Measurements from ENCODE around the gene DCLK1.
"Not testable (repeated sequence)": the region's sequence is repeated elsewhere in the genome, so short reads cannot be mapped to it uniquely, and the experiment has no call there.

DCLK1 gene

DNA sequence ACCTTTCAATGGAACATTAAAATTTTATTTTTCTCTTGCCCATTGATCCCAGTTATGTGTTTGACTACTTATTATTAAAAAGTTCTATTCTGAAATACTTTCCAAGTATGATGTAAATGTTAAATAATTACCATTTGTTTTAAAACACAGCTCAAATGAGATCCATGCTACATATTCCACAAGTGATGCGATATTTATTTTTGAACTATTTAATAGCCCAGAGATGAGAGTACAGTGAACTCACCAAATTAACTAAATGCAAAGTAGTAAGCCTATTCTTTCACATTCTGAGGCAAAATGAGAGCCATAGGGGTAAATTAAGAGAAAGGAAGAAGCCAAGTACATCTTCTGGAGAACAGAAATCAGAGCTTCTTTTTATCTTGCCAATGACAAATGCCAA, 1.2 kb upstream of the DCLK1 start:
- in situ Hi-C loops (cut with HindIII; ENCODE audit: low sequenced_read_pairs): no loop called here

DNA sequence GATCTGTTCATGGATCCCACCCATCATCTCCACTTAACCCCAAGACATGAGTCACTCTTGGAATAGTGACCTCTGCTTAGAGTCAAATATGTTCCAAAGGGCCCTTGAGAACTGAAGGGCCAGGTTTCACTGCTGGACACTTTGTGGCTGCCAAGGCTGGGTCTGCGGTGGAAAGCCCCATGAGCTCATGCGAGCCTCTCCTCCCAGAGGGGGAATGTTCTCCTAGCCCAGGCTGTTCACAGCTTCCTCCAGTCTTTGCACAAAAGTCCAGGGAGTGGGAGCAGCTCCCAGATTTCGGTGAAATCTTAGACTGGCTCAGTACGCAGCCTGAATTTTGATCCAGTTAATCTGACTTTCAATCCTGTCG, 732 bp upstream of the DCLK1 start:
- in situ Hi-C loops (cut with HindIII; ENCODE audit: low sequenced_read_pairs): no loop called here

DNA sequence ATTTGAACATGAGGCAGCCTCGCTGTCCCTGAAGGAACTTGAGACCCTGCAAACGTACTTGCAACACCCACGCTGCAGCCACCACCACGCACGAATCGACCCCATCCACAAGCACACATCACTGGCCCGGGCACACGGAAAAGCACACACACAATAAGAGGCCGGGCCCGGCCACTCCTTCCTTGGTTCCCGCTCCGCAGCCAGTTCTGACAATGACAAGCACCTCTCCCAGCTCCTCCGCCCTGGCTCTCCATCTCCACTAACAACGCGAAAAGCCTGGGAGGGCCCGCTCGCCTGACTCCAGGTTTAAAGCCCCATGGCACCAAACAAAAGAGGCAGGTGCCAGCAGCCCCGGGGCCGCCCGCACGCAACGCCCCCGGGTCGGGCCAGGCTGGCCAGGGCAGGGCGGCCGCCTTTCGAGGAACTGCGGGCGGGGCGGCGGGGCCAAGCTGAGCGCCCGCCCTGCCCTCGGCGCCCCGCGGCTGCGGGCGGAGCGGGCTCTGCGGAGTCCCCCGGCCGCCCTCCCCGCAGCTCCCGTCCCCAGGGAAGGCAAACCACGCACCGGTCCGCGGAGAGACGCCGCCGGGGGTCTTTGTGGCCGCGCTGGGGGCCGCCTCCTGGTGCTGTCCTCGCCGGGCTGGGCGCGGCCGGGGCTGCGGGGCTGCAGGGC, 495 bp downstream of the DCLK1 start:
- in situ Hi-C loops (cut with HindIII; ENCODE audit: low sequenced_read_pairs): no loop called here

DNA sequence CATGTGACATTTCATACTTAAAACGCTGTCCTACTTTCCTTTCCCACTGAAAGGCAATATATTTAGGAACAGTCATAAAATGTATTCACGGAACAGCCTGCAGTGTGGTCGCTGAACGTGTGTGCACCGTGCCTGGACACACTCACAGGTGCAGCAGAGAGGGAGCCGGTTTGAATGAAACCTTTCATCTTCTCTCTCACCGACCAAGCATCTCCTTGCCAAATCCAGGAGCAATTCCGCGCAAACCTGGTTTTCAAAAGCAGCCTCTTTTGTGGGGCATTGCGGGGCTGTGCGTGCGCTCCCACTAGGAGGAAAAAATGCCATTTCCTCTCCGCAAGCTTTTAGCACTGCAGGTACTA, 1.0 kb downstream of the DCLK1 start:
- in situ Hi-C loops (cut with HindIII; ENCODE audit: low sequenced_read_pairs): no loop called here

DNA sequence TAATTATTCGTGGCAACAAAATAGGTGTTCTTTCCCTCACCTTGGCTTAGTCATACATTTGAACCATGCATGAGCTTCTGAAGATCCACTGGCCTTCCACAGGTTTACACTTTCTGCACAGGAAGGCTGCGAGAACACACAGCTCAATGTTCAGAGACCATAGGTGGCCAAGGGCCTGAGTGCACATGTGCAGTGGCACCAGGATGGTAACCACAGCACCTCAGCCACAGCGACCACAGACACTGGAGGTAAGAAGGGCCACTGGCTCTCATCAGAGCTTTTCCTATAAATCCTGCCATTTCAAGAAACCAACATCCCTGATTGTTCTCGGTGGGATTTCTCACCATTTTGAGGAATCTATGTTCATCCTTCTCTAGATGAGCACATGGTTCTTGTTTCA, 1.6 kb downstream of the DCLK1 start:
- in situ Hi-C loops (cut with HindIII; ENCODE audit: low sequenced_read_pairs): no loop called here

DNA sequence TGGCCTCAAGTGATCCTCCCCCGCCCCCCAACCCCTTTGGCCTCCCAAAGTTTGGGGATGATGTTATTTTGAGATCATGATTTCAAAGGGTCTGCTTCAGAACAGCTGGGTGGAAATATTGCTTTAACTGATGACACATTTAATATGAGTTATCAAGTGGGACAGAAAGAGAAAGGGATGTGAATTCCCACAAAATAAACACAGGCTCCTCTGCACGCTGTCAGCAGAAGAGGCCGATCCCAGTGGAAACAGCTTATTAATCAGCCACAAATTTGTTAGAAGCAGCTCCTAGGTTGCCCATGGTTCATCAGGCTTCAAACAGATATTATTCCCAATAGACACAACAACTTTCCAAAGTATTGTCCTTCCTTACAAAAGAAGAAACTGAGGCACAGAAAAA, 4.7 kb downstream of the DCLK1 start:
- in situ Hi-C loops (cut with HindIII; ENCODE audit: low sequenced_read_pairs): no loop called here

DNA sequence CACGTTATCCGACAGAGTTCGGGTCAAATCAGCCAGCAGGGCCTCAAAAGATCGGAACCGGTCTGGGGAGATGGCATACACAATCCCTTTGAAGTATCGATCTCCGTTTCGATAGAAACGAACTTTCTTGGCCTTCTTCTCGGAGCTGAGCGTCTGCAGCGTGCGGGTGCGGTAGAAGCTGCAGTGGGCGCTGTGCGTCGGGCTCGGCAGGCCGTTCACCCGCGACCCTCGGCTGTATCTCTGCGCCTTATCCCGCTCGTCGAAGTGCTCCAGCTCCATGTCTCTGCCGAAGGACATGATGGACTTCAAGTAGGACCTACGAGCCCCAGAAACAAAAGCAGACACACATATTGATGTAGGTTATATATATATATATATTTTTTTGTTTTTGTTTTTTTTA, 5.3 kb downstream of the DCLK1 start:
- in situ Hi-C loops (cut with HindIII; ENCODE audit: low sequenced_read_pairs): no loop called here

DNA sequence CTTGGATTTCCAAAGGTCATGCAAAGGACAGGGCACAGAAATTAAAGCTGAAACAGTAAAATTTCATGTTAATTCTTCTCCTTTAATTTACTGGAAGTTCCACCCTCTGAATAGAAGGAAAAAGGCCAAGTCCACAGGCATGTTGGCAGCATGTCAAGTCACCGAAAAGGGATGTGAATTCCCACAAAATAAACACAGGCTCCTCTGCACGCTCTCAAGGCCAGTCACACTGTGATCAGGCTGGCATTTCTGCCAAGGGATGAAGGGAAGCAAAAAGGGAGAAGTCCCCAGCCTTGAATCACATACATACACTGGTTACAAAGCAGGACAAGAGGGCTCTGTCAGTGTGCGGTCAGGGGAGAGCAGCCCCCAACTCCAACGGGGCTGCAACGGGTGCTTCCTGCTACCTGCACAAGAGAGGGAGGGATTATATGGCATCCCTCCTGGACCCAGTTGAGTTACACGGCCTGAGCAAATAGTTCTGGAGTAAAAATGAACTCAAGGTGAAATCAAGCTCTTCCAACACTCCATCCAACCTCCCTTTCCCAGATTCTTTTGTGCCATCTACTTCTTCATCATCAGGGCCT, 6.9 kb downstream of the DCLK1 start:
- in situ Hi-C loops (cut with HindIII; ENCODE audit: low sequenced_read_pairs): no loop called here

DNA sequence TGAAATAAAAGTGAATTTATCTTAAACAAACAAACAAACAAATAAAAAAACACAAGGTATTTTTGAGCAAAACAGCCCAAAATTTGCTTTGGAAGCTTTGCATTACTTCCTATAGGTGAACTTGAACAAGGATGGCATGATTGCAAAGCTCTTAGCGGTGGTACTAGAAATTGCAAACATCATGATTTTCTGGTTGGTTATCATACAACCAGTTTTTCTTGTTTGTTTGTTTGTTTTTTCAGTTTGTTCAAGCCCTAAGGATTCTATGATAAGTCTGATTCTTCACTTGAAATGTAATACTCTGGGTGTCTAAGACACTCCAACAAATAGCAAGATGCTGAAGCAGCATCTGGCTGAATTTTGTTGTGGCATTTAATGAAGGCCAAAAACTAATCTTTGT, 15.9 kb downstream of the DCLK1 start:
- in situ Hi-C loops (cut with HindIII; ENCODE audit: low sequenced_read_pairs): no loop called here

DNA sequence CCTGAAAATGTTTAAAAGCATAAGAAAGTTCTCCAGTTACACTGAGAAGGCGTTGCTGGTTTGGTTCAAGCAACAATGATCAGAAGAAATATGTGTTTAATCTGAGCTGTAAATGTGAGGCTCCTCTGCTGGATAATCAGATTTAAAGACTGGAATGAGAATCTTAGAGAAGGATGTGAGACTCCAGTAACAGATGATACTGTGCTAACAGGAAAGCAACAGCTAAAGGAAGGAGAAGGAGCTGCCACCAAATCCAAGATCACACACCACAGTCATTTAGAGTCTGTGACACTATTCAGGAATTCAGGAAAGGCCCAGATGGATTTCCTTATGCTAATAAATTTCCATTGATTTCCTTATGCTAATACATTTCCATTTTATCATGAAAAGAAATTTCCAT, 16.9 kb downstream of the DCLK1 start:
- in situ Hi-C loops (cut with HindIII; ENCODE audit: low sequenced_read_pairs): no loop called here

DNA sequence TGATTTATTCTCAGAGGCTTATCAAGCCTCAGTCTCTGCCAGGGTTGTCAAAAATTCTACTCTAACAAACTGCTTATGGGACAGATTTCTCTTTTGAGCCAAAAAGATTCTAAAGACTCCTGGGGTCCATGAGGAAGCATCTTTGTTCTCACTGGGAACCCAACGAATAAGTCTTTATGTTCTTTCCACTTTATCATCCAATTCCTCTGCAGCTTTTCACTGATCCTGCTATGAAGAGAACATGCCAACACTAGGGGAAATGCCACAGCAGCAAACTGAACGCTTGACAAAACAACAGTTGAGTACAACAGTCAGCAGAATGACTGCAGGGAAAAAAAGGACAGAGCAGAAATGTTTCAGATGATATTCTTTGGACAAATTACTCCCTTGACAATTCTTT, 22.2 kb downstream of the DCLK1 start:
- in situ Hi-C loops (cut with HindIII; ENCODE audit: low sequenced_read_pairs): no loop called here

DNA sequence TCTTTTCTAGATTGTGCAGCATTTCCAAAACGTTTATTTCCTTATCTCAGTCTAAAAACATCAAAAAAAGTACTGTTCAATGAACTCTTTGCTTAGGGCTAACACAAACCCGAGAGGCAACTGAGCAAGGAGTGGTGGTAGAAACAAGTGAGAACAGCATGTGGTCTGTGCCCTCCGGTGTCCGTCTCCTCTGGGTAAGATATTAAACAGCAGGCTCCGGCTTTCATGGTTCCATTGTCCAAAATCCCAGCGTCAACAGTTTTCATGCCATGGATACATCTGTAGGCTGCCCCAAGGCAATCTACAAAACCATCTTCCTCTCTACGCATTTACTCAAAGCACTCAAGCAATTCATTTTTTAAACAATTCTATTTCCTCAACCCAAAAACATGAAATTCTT, 22.8 kb downstream of the DCLK1 start:
- in situ Hi-C loops (cut with HindIII; ENCODE audit: low sequenced_read_pairs): no loop called here

DNA sequence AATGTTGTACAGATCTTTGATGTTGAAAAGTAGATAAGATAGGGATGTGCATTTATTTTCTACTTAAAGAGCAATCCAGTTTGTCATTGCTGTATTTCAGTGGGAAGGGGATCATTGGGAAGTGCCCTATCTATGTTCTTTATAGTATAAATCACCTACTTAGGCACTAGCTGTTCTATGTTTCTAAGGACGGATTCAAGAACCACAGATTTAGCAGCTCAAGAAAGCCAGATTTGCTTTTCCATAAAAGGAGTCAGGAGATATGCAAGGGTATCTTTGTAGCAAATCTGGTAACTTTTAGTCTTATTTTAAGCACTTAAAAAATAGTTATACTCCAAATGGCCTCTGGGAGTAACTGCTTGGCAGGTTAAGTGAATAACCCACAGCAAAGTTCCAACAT, 23.7 kb downstream of the DCLK1 start:
- in situ Hi-C loops (cut with HindIII; ENCODE audit: low sequenced_read_pairs): no loop called here

DNA sequence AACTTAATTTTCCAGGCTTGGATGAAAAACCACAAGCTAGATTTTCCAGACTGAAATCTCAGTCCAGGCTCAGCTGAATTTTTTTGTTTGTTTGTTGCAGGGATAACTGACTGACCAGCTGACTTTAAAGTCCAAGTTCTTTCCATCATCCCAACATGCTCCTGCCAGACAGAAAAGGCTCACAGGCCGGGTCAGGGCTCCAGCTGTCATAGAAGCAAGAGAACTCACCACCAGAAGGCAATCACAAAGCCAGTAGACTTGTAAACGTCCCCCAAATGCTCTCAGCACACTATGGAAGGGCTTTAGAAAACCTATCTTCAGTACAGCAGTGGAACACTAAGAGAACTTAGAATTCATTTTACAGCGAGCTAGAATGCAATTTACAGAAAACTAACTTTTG, 25.5 kb downstream of the DCLK1 start:
- in situ Hi-C loops (cut with HindIII; ENCODE audit: low sequenced_read_pairs): no loop called here

DNA sequence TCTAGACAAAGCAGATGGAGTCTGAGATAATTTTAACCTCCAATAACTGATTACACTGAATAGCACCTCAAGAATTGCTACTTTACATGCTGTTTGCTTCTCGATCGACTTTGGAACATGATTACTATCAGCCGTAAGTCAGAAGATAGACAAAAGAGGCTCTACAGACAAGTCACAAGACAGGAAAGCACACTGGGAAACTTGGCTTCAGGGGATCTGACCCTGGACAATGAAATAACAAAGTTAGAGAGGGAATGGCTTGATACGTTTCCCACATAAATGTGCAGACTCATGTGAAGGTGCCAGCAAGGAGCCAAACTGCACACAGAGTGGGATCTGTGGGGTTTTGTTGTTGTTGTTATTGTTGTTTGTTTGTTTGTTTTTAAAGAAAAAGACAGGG, 28.5 kb downstream of the DCLK1 start:
- in situ Hi-C loops (cut with HindIII; ENCODE audit: low sequenced_read_pairs): no loop called here

DNA sequence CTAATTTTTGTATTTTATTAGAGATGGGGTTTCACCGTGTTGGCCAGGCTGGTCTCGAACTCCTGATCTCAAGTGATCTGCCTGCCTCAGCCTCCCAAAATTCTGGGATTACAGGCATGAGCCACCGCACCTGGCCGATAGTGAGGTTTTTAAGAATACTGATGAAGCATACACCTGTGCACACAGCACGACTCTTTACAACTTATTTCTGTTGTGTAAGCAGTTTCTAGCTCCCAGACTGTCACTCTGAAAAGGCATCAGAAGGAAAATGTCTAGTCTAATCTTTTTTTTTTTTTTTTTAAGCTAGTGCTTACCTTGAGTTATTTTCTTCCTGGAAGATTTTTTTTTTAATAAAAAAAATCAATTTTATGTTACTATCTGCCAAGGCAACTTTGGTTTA, 29.3 kb downstream of the DCLK1 start:
- in situ Hi-C loops (cut with HindIII; ENCODE audit: low sequenced_read_pairs): not testable (repeated sequence)

DNA sequence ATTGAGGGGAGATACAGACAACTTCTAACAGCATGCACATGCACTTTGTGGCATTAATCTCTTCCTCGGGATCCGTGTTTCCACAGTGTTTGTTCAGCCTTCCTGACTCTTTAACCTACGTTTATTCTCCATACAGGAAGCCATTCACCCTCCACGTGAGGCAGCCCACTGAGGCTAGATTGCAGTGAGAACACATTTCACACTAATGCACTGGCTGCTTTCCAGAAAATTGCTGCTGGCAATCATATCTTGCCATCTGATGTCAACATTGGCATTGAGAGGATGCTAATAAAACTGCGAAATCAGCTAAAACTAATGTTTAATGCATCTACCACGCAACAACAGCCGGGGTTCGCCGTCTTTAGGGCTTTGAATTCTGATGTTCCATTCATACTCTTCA, 30.0 kb downstream of the DCLK1 start:
- in situ Hi-C loops (cut with HindIII; ENCODE audit: low sequenced_read_pairs): no loop called here

DNA sequence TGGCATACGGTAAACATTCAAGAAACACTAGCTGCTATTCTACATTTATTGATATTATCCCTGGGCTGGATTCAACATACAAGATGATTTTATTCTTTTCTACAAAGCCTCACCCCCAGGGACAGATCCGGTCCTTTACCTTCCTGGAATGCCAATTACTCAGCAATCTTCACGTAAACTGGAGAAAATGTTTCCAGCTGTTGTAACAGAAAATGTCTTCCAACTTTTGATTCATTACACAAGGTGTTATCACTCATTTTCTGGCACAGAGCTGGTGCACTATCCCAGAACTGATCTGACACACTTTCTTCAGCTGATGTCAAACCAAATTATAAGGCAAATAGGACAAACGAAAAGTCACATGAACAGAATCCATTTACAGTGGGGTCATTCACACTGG, 33.1 kb downstream of the DCLK1 start:
- in situ Hi-C loops (cut with HindIII; ENCODE audit: low sequenced_read_pairs): no loop called here

DNA sequence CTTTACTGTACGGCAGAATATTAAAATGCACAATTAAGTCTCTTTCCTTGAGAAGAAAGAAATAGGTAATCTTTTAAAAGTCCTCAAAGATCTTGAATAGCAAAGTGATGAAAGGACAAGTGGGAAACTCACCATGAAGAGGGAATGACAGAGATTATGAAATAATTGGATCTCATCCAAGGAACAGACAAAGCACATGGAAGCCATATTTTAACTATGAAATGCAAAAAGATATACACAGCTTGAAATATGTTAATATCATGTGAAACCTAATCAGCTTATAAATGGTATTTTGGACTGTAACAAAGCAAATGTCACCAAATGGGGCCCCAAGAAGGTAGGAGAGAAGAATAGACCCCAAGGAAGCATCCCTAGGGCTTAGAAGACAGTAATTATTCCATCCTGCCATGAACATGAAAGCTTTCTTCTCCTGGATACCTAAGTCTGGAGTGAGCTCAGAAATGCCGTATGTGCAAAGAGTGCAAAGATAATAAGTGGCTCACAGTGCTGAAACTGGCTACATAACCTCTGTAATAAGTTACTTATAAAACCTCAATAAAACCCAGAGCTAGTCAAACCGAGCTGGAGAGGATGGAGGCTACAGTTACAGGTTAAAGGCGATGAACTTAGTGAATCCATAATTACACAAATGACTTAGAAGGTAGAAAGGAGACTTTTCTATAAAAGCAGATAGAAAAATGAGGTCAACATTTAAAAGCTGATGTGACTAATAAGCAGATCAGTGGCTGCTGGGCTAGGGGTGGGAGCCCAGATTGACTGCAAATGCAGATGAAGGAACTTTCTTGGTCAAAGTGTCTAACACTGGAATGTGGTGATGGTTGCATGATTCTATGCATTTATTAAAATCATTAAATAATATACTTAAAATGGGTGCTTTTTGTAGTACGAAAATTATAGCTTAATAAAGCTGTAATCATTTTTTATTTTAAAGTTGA, 34.4 kb downstream of the DCLK1 start:
- in situ Hi-C loops (cut with HindIII; ENCODE audit: low sequenced_read_pairs): no loop called here

DNA sequence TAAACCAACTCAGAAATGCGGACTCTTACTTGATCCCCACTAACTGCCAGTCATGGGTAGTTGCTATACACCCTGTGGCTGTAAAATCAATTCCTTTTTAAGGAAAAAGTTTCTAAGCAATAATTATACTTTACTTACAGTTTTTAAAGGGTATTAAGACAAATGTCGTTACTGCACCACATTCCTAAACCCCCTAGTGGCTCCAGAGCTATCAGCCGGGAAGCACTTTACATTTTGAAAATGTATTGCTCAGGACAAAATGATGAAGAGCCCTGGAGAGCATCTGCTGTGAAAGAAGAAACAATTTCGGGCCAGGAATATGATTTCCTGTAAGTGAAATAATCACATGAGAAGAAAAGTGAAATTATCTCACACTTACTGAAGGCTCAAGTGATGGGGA, 36.7 kb downstream of the DCLK1 start:
- in situ Hi-C loops (cut with HindIII; ENCODE audit: low sequenced_read_pairs): no loop called here

DNA sequence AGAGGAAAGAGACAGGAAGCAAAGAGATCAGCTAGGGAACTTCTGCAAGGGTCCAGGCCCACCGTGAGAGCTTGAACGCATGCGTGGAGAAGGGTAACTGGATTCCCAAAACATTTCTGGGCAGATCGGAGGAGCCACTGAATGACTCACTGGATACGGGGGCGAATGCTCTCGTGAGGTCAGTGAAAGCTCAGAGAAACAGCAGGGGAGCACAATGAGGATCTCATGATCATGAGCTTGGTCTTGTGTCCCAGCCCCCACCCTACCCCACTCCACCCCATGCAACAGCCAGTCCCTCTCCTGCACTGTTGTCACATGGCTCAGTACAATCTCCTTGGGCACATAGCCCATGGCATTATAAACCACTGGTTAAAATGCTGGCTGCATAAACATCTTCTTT, 40.6 kb downstream of the DCLK1 start:
- in situ Hi-C loops (cut with HindIII; ENCODE audit: low sequenced_read_pairs): no loop called here

DNA sequence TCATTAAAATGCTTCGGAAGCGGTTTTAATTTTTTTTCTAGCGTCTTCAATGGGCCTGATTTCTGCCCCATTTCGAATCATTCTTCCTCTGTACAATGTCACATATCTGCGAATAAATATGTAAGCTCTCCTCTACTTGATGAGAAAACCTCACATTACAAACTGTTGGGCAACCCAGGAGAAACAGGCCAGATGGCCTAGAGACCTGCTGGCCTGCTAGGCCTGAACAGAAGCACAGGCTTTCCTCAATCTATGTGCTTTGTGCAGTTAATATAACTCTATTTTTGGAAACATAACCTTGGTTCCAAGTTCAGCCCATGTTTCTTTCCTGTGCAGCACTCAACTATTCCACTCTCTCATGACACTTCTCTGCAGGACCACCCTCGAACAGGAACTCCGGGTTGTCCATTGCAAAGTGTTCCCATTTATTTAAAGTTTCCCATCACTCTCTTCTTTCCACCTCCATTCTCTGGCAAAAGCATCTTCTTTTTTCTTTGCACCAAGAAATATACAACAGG, 42.0 kb downstream of the DCLK1 start:
- in situ Hi-C loops (cut with HindIII; ENCODE audit: low sequenced_read_pairs): no loop called here

Data from endothelial cell of hepatic sinusoid (primary cell).